Measurements from ENCODE around the gene SRSF10.

DNA sequence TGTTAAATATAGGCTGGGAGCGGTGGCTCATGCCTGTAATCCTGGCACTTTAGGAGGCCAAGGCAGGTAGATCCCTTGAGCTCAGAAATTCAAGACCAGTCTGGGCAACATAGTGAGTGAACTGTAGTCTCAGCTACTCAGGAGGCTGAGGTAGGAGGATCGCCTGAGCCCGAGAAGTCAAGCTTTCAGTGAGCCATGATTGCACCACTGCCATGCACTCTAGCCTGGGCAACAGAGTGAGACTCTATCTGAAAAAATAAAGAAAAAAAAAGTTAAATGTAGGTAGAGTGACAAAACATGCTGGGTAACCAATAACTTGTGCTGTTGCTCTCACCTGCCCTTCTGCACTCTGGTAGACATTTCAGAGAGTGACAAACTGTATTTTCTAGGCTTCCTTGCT is 25.0 kb upstream of the SRSF10 start:
- no peak for TF ChIP-seq EZH2phosphoT487 (IDR thresholded peaks at IDR 0.05; ENCODE audit: insufficient read depth, low read depth)
- TF ChIP-seq EZH2 (IDR thresholded peaks at IDR 0.05; ENCODE audit: insufficient read depth, poor library complexity, severe bottlenecking) = no peak

Measured in GM23248 (cell line).